Choroid plexus epithelial cell (primary cell): ENCODE results near the gene EEFSEC.
"Not testable (repeated sequence)": the region's sequence is repeated elsewhere in the genome, so short reads cannot be mapped to it uniquely, and the experiment has no call there.

Experiments used
- DNase-seq: peaks from one replicate; pipeline ENCODE4 v3.0.0-alpha.2; 2010; ENCODE audit warnings: low read depth
- H3K4me3 ChIP-seq: 2 replicates; pipeline ENCODE4 v1.5.1; 2011; ENCODE audit warnings: low read depth, mild to moderate bottlenecking, control low read depth, low read length, moderate library complexity
- CTCF ChIP-seq: conservative IDR thresholded peaks from 2 replicates; pipeline ENCODE4 v1.5.1; 2011; ENCODE audit warnings: low read depth, mild to moderate bottlenecking, control low read depth, inconsistent platforms, low read length, moderate library complexity

EEFSEC gene

GRCh38 chr3:128152419-128153155, 694 bp upstream of the EEFSEC start:
- H3K4me3 ChIP-seq: peak overlapping the region; percentile 86
- TF ChIP-seq CTCF: no peak
- peak; percentile 77 for DNase-seq

GRCh38 chr3:128154354-128154753, 1.1 kb downstream of the EEFSEC start:
- not testable (repeated sequence) for DNase-seq
- peak overlapping the region; percentile 86 for H3K4me3 ChIP-seq

- no peak for DNase-seq
- no peak for TF ChIP-seq CTCF
- no peak overlapping the region for H3K4me3 ChIP-seq
These were observed 2.5 kb downstream of the EEFSEC start for GRCh38 chr3:128155616-128156360.

GRCh38 chr3:128160661-128161060, 7.4 kb downstream of the EEFSEC start:
- TF ChIP-seq CTCF: no peak
- H3K4me3 ChIP-seq: no peak overlapping the region
- DNase-seq: no peak

- no peak for TF ChIP-seq CTCF
- H3K4me3 ChIP-seq: no peak overlapping the region
- no peak for DNase-seq
These were observed 10.2 kb downstream of the EEFSEC start for GRCh38 chr3:128163432-128163831.

- no peak for TF ChIP-seq CTCF
- no peak for DNase-seq
- H3K4me3 ChIP-seq: no peak overlapping the region
These were observed 13.7 kb downstream of the EEFSEC start for GRCh38 chr3:128166971-128167453.

- H3K4me3 ChIP-seq: no peak overlapping the region
- no peak for TF ChIP-seq CTCF
- DNase-seq: no peak
These were observed 14.3 kb downstream of the EEFSEC start for GRCh38 chr3:128167646-128167972.
